MV-4-11 (cell line): Measurements from ENCODE around the gene RPS10.
A peak's percentile ranks its signal among the peaks of the same experiment; 100 is the strongest.
"Not testable (repeated sequence)": the region's sequence is repeated elsewhere in the genome, so short reads cannot be mapped to it uniquely, and the experiment has no call there.

Experiments
- DNase-seq: peaks from one replicate; lab custom pipeline; 2025; lab: John Stamatoyannopoulos, UW

RPS10 gene

DNA sequence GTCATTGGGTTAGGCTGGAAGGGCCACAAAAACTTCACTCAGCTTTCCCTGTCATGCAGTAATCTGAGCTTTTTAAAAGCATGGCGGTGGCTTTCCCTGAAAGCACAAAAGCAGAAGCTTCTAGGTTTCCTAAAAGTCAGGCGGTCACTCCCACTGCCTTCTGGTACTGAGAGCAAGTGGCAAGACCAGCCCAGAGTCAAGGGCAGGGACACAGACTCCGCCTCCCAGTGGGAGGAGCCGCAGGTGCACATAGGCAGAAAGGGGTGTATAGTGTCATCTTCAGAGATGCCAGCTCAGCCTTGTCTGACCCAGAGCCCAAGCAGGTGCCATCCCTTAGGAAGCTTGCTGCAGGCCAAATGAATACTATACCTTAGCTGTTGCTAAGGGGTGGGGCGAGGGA is 22.0 kb upstream of the RPS10 start:
- peak; percentile 90 for DNase-seq

- DNase-seq = peak; percentile 85
These were observed 21.5 kb upstream of the RPS10 start for GRCh38 chr6:34447386-34447785.

DNA sequence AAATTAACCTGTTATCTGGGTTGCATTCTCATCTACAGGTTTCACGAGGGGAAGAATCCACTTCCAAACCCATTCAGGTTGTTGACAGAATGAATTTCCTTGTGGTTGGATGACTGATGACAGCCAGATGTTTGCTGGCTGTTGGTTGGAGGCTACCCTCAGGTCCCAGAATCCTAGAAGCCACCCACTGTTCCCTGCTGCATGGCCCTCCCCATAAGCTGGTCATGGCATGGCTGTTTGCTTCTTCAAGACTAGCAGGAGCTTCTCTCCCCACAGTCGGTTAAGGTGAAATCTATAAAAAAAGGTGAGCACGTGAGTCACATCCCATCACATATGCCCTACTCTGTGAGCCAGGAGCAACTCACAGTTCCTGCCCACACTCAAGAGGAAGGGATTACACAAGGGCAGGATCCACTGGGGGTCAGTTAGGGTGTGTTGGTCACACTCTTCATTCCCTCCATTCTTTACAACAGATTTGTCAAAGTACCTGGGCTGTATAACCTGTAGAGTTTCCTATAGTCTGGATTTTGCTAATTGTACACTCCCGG is 19.5 kb upstream of the RPS10 start:
- no peak for DNase-seq

- no peak for DNase-seq
These were observed 15.7 kb upstream of the RPS10 start for GRCh38 chr6:34441526-34441925.

GRCh38 chr6:34439442-34439841 is 13.6 kb upstream of the RPS10 start:
- no peak for DNase-seq

- DNase-seq = no peak
These were observed 12.8 kb upstream of the RPS10 start for GRCh38 chr6:34438705-34439104.

- DNase-seq = no peak
These were observed 11.7 kb upstream of the RPS10 start for GRCh38 chr6:34437644-34437970.

DNA sequence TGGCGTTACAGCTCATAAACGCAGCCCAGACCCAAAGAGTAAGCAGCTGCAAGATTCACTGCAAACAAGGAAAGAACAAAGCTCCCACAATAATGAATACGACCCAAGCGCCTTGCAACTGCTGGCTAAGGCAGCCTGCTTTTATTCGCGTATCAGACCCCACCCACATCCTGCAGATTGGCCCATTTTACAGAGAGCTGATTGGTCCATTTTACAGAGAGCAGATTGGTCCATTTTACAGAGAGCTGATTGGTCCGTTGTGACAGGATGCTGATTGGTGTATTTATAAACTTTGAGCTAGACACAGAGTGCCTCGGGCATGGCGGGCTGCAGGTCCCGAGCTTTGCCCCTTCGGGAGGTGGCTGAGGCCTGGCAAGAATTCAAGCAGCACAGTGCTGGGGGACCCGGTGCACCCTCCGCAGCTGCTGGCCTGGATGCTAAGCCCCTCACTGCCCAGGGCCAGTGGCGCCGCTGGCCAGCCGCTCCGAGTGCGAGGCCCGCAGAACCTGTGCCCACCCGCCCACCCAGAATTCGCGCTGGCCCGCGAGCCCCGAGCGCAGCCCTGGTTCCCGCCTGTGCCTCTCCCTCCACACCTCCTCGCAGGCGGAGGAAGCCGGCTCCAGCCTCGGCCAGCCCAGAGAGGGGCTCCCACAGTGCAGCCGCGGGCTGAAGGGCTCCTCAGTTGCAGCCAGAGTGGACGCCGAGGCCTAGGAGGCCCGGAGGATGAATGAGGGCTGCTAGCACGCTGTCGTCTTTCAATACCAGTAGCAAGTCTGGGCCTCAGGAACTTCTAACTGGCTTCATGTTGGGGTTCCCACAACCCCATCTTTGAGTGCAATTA is 11.2 kb upstream of the RPS10 start:
- no peak for DNase-seq

DNA sequence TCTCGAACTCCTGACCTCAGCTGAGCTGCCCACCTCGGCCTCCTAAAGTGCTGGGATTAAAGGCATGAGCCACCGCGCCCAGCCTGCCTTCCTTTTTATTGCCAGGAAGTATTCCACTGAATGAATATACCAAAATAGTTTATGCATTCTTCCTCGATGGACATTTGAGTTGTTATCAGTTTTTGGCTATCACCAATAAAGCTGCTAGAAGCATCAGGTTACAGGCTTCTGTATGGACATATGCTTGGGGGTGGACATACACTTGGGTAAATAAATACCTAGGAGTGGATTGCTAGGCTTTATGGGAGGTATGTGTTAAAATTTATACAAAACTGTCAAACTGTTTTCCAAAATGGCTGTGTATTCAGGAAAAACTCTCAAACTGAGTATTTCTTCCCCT is 10.0 kb upstream of the RPS10 start:
- DNase-seq = no peak

- DNase-seq = no peak
These were observed 754 bp downstream of the RPS10 start for GRCh38 chr6:34425132-34425497.

GRCh38 chr6:34424200-34425131 is 1.4 kb downstream of the RPS10 start:
- DNase-seq = no peak

DNA sequence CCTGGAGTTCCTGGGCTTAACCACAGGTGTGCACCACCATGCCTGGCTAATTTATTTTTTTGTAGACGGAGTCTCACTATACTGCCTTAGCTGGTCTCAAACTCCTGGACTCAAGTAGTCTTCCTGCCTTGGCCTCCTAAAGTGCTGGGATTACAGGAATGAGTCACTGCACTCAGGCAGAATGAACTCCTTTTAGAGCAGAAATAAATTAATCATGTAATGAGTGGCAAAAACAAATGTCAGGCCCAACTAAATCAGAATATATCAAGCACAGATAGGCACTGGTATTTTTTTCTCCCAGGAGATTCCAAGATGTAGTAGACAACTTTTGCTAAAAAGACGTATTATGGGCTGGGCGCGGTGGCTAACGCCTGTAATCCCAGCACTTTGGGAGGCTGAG is 2.6 kb downstream of the RPS10 start:
- DNase-seq = no peak

DNA sequence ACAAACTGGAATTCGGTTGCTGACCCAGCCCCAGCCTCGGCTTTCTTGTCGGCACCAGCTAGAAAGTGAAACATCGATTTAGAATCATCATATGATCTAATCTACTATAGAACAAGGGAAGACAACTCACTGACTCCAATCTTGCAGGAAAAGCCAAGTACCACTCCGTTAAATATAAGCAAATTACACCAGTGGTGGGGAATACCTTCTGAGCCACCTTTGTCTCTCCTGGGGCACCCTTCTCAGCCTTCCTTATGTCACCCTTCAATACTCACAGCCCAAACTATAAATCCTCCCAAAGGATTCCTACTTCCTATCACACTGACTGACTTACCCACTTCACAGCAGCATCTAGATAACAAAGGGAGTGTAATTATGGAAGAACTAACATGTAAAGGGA is 7.5 kb downstream of the RPS10 start:
- no peak for DNase-seq

DNA sequence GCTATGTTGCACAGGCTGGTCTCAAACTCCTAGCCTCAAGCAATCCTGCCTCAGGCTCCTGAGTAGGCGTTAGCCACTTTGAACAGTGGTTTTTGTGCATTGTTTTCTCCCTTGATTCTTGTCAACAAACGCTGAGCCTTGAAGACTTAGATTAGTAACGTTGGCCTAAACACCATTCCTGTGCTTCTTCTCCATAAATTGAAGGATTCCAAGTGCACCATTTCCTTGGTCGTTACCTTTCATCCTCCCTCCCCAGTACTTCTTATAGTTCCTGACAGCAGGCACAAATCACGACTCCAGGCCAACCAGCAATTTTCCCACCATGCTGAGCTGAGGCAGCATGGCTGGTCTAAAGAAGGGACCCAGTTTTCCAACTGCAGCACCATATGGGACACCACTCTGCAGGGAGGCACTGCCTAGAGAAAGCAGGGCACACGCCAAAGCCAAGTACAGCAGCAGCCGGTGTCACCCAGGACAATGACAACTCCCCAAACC is 8.9 kb downstream of the RPS10 start:
- no peak for DNase-seq

- peak; percentile 83 for DNase-seq
These were observed 10.6 kb downstream of the RPS10 start for GRCh38 chr6:34414999-34415858.

GRCh38 chr6:34412643-34413214 is 13.1 kb downstream of the RPS10 start:
- DNase-seq = no peak

DNA sequence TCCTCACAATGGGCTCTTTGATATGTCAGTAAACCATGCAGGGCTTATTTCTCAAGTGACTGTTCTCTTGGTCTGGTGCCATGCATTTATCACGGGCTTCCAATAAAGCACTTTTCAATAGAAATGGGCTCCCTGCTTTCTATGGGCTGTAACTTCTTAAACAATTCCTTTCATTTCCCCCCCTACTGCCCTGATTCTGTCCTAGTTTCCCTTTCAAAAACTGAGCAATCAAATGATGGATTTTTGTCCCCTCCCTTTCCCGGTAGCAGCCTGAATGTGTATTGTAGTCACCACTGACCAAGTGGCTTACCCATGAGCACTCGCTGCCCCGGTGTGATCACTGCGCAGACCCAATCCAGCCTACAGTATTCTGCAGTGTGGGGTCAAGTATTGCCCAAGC is 13.9 kb downstream of the RPS10 start:
- no peak for DNase-seq

DNA sequence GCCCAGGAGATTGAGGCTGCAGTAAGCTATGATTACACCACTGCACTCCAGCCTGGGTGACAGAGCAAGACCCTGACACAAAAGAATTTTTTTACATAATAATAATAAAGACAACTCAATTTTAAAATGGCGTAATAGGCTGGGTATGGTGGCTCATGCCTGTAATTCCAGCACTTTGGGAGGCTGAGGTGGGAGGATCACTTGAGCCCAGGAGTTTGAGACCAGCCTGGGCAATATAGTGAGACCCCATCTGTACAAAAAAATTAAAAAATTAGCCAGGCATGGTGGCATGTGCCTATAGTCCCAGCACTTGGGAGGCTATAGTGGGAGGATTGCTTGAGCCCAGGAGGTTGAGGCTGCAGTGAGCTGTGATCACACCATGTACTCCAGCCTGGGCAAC is 18.0 kb downstream of the RPS10 start:
- DNase-seq = not testable (repeated sequence)

DNA sequence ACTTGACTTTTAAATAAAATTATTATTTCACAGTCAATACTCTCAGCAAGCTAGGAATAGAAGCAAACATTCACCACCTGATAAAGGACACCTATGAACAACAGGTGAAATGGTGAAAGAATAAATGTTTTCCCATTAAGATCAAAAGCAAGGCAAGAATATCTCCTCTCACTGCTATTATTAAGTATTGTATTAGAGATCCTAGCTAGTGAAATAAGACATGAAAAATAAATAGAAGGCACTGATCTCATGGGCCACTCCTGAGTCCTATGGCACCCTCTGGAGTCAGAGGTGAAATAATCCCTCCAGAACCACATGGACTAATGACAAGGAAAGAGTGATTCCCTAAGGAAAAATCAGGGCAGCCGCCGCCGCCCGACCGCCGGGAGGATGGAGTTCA is 29.4 kb downstream of the RPS10 start:
- DNase-seq = no peak

DNA sequence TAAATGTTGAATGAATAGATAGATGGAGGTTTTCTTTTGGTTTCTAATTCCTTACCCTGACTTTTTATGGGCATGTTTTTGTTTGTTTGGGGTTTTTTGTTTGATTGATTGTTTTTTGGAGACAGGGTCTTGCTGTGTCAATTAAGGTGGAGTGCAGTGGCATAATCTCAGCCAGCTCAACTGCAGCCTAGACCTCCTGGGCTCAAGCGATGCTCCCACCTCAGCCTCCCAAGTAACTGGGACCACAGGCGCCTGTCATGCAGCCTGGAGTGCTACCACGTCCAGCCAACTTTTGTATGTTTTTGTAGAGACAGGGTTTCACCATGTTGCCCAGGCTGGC is 31.9 kb downstream of the RPS10 start:
- DNase-seq = no peak

GRCh38 chr6:34393191-34393965 is 32.5 kb downstream of the RPS10 start:
- peak; percentile 84 for DNase-seq
